Measurements from ENCODE around the gene FOXK1. TPM values are rescaled to one million over a fixed set of nuclear protein-coding genes. Genes with fewer than 3 reads are reported as not detected.

Gene FOXK1
- total and polyA plus RNA-seq, 9 of the 15 experiments (the other 6 are each of a cell fraction or from before 2014, with no cell fraction given), result 0.32 to 45.5 (median 8.1) TPM

GRCh38 chr7:4641667-4642467 is 40.2 kb upstream of the FOXK1 start (continued):
- TF ChIP-seq REST (IDR thresholded peaks at IDR 0.05; ENCODE audit: borderline replicate concordance) (peak; percentile 66), REST (CRISPR knock-in tag; IDR thresholded peaks at IDR 0.05; ENCODE audit: low read depth) (peak; percentile 76; the same call in 1 of the 2 replicates), RNF2 (IDR thresholded peaks at IDR 0.05) (peak; percentile 73), ZFX (CRISPR knock-in tag; IDR thresholded peaks at IDR 0.05) (peak; percentile 76), PHB (CRISPR knock-in tag; IDR thresholded peaks at IDR 0.05) (no peak), ZNF239 (CRISPR knock-in tag; IDR thresholded peaks at IDR 0.05) (peak; percentile 8; the same call in 1 of the 2 replicates), NR1H2 (CRISPR knock-in tag; IDR thresholded peaks at IDR 0.05) (no peak), RFX5 (IDR thresholded peaks at IDR 0.05; ENCODE audit: low read depth, low read length) (peak; percentile 66; the same call in 1 of the 2 replicates), MAZ (CRISPR knock-in tag; conservative IDR thresholded peaks at IDR 0.05 in 1 of 2, IDR thresholded peaks at IDR 0.05 in 1 of 2) (peak; percentile 79 to 97; a peak in 3 of 4 replicates), ZNF592 (IDR thresholded peaks at IDR 0.05) (peak; percentile 94), ZNF778 (CRISPR knock-in tag; IDR thresholded peaks at IDR 0.05) (no peak), SIRT6 (IDR thresholded peaks at IDR 0.05; ENCODE audit: low read depth, low read length) (no peak), POLR2AphosphoS2 (IDR thresholded peaks at IDR 0.05; ENCODE audit: low read length) (peak; percentile 64; the same call in 1 of the 2 replicates), ZNF717 (CRISPR knock-in tag; IDR thresholded peaks at IDR 0.05) (no peak), RBBP5 (IDR thresholded peaks at IDR 0.05; ENCODE audit: borderline replicate concordance, insufficient read depth, low read length, poor library complexity, severe bottlenecking) (peak; percentile 75)

Measured in K562 (cell line).